BE2C (cell line): Measurements from ENCODE around the gene TPSAB1.

Source experiments
- DNase-seq: peaks from one replicate; pipeline ENCODE4 v3.0.0-alpha.2; 2020
- H3K27me3 ChIP-seq: fragments of 250-450 bp; sonication (Bioruptor Pico); 2 replicates; pipeline ENCODE4 v1.5.1; 2020; ENCODE audit warnings: mild to moderate bottlenecking
- H3K36me3 ChIP-seq: fragments of 250-450 bp; sonication (Bioruptor Pico); 2 replicates; pipeline ENCODE4 v1.5.1; 2020; ENCODE audit warnings: mild to moderate bottlenecking
- H3K4me1 ChIP-seq: fragments of 250-450 bp; sonication (Bioruptor Pico); 2 replicates; pipeline ENCODE4 v1.5.1; 2020
- H3K4me3 ChIP-seq: 2 replicates; pipeline ENCODE4 v1.5.1; 2011; ENCODE audit warnings: low read depth, low read length
- H3K9me3 ChIP-seq: fragments of 250-450 bp; sonication (Bioruptor Pico); 2 replicates; pipeline ENCODE4 v1.5.1; 2020
- TF ChIP-seq, protein P1 (sequence below): IDR thresholded peaks from 2 replicates; pipeline ENCODE4 v1.5.1; 2012; ENCODE audit warnings: mild to moderate bottlenecking, low read depth, low read length

Gene TPSAB1

DNA sequence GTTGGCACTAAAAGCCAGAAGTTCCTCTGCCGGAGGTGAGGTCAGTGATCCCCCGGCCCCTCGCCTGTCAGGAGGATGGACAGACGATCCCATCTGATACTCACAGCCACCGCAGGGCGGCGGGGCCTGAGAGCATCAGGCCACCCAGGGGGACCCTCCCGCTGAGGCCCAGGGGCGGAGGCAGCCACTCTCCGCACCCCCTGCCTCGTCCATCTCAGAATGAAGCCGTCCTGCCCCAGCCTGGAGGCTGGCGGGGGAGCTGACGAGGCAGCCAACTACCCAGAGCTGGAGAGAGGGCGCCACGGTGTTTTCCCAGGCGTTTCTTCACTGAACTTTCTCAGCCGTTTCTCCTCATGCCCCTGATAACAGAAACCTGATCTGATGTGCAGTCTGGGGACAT lies 38.0 kb downstream of the TPSAB1 start:
- H3K9me3 ChIP-seq = peaks cover under 1% of the 10 kb centered on the region; the same call in 1 of the 2 replicates
- H3K4me3 ChIP-seq = no peak overlapping the region
- DNase-seq = no peak
- H3K36me3 ChIP-seq = no peaks in the 10 kb centered on the region
- TF ChIP-seq, protein P1, sequence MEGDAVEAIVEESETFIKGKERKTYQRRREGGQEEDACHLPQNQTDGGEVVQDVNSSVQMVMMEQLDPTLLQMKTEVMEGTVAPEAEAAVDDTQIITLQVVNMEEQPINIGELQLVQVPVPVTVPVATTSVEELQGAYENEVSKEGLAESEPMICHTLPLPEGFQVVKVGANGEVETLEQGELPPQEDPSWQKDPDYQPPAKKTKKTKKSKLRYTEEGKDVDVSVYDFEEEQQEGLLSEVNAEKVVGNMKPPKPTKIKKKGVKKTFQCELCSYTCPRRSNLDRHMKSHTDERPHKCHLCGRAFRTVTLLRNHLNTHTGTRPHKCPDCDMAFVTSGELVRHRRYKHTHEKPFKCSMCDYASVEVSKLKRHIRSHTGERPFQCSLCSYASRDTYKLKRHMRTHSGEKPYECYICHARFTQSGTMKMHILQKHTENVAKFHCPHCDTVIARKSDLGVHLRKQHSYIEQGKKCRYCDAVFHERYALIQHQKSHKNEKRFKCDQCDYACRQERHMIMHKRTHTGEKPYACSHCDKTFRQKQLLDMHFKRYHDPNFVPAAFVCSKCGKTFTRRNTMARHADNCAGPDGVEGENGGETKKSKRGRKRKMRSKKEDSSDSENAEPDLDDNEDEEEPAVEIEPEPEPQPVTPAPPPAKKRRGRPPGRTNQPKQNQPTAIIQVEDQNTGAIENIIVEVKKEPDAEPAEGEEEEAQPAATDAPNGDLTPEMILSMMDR = no peak
- H3K4me1 ChIP-seq = no peaks in the 10 kb centered on the region
- peaks cover 89% of the 10 kb centered on the region for H3K27me3 ChIP-seq

DNA sequence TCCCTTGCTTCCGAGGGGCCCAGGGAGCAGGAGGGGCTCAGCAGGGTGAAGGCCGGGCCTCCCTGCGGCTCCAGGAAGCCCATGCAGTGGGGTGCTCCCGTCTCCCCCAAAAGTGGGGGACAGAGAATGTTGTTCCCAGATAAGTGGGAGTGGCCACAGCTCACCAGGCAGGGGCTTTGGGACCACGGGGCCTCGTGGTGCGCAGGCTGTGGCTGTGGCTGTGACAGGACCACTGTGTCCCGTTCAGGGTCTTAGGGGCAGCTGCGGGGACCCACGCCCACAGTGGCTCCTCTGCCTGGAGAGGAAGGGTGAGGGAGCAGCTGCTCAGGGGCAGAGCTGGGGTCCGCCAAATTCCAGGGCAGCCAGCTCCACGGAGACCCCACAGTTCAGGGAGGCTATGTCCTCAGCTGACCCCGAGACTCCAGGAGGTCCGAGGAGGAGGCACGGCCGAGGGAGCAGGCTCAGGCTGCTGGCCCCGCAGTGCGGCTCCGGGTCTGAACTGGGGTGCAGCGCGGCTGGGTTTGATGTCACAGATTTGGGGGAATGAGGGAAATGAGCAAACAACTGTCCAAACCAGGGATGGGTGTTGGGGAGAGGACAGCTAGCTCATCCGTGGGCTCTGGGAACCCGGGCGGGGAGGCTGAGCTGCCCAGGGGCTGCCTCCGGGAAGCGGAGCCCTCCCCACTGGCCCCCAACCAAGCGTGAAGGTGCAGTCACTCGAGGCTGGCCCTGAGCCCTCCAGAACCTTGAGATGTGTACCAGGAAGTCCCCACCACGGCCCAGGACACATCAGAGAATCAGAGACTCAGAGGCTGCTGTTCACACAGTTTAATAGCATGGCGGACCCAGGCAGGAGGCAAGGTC lies 38.8 kb downstream of the TPSAB1 start:
- Histone ChIP-seq H3K36me3 (no peaks in the 10 kb centered on the region), H3K9me3 (no peaks in the 10 kb centered on the region), H3K4me3 (no peak overlapping the region), H3K27me3 (peaks cover 90% of the 10 kb centered on the region), H3K4me1 (no peaks in the 10 kb centered on the region)
- no peak for DNase-seq
- TF ChIP-seq, protein P1 = no peak

DNA sequence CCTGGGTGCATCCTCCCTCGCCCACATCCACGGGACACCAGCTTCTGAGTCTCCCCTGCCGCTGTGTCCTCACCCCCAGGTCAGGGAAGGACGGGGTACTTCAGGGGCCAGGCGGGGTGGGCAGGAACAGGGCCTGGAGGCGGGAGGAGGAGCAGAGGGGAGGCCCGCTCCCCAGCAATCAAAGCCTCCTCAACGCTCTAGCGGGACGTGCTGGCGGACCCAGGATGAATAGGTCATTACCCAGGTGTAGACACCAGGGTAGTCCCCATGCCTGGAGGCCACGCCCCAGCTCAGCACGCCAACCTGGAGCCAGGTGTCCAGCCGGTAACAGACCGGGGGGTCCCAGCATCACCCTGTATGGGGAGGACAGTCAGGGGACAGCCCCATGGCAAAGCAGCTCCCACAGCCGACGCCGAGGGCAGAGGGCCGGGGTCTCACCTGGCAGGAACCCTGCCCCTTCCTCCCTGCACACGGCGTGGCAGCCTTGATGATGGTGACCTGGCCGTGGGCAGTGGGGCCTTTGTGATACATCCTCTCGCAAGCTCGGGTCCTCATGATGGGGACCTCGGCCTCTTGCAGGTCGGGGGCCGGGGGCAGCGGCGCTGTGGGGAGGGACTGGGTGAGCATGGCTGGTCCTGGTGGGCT lies 39.6 kb downstream of the TPSAB1 start:
- H3K27me3 ChIP-seq = peaks cover 88% of the 10 kb centered on the region
- peak; percentile 9 for DNase-seq
- H3K4me3 ChIP-seq = no peak overlapping the region
- H3K36me3 ChIP-seq = no peaks in the 10 kb centered on the region
- H3K9me3 ChIP-seq = no peaks in the 10 kb centered on the region
- TF ChIP-seq, protein P1 = no peak
- H3K4me1 ChIP-seq = no peaks in the 10 kb centered on the region

DNA sequence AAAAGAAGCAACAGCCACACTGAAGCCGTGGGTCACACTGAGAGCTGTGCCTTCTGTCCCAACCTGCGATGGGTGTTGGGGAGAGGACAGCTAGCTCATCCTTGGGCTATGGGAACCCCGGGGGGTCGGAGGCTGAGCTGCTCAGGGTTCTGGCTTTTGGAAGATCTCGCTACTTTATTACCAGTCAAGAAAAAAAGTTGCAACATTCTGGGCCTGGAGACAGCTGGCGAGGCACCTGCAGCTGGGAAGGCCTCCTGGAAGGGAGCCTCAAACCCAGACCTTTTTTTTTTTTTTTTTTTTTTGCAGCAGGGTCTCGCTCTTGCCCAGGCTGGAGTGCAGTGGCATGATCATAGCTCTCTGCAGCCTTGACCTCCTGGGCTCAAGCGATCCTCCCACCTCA lies 40.3 kb downstream of the TPSAB1 start:
- H3K4me3 ChIP-seq = no peak overlapping the region
- H3K9me3 ChIP-seq = no peaks in the 10 kb centered on the region
- TF ChIP-seq, protein P1 = no peak
- no peaks in the 10 kb centered on the region for H3K36me3 ChIP-seq
- no peak for DNase-seq
- H3K27me3 ChIP-seq = peaks cover 88% of the 10 kb centered on the region
- no peaks in the 10 kb centered on the region for H3K4me1 ChIP-seq

DNA sequence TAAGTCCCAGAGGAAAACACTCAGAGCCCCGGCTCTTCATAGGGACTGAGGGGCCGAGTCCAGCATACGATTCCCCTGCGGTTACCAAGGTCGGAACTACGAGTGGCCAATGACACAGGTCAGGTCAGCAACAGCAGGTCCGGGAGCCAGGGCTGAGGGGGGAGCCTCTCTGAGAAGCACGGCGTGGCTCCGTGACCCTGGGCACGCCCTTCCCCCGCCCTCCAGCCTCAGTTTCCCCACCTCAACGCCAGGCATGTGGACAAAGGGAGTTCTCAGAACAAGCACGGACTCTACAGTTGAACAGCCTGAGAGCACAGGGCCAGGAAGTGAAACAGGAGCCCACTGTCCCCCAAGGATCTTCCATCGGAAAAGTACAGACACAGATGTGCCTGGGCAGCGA lies 41.0 kb downstream of the TPSAB1 start:
- H3K36me3 ChIP-seq = no peaks in the 10 kb centered on the region
- H3K9me3 ChIP-seq = no peaks in the 10 kb centered on the region
- no peaks in the 10 kb centered on the region for H3K4me1 ChIP-seq
- DNase-seq = no peak
- H3K27me3 ChIP-seq = peaks cover 88% of the 10 kb centered on the region
- H3K4me3 ChIP-seq = no peak overlapping the region
- TF ChIP-seq, protein P1 = no peak
